ENCODE measurements around the gene TLN1. TPM values are rescaled to one million over a fixed set of nuclear protein-coding genes. Genes with fewer than 3 reads are reported as not detected.

Gene TLN1
- total RNA-seq, 4 donors from 2014 or later, result 126 to 179 (median 152) TPM

- no peaks in the 10 kb centered on the region for H3K9me3 ChIP-seq
- H3K36me3 ChIP-seq, result peaks cover 4% of the 10 kb centered on the region
- DNase-seq (ENCODE audit: low spot score in 2 of 2), result no peak
- H3K4me3 ChIP-seq, result no peak overlapping the region
- H3K4me1 ChIP-seq, result peaks cover 55% of the 10 kb centered on the region
- H3K27ac ChIP-seq, result peak overlapping the region; percentile 98
- 67% methylated on average over 3 of the region's 3 CpGs for WGBS
- no peaks in the 10 kb centered on the region for H3K27me3 ChIP-seq
- TF ChIP-seq EP300 (IDR thresholded peaks at IDR 0.05) (no peak), CTCF (IDR thresholded peaks at IDR 0.05) (no peak)
Measured at GRCh38 chr9:35661756-35662350, 70.1 kb downstream of the TLN1 start.

- H3K27ac ChIP-seq, result peak overlapping the region; percentile 98
- no peaks in the 10 kb centered on the region for H3K27me3 ChIP-seq
- WGBS, result 43% methylated on average over 9 of the region's 9 CpGs
- peaks cover 57% of the 10 kb centered on the region for H3K4me1 ChIP-seq
- no peak for TF ChIP-seq EP300 (IDR thresholded peaks at IDR 0.05)
- TF ChIP-seq POLR2AphosphoS5 (IDR thresholded peaks at IDR 0.05), result no peak
- no peak for TF ChIP-seq POLR2A (IDR thresholded peaks at IDR 0.05)
- peak in 1 of 2 donors; percentile 39 for TF ChIP-seq CTCF (IDR thresholded peaks at IDR 0.05)
- no peaks in the 10 kb centered on the region for H3K9me3 ChIP-seq
- peaks cover 4% of the 10 kb centered on the region for H3K36me3 ChIP-seq
- DNase-seq (ENCODE audit: low spot score in 2 of 2), result no peak
- H3K4me3 ChIP-seq, result no peak overlapping the region
Measured at GRCh38 chr9:35660966-35661415, 71.0 kb downstream of the TLN1 start.

GRCh38 chr9:35659340-35659739, 72.7 kb downstream of the TLN1 start:
- no peak for DNase-seq (ENCODE audit: low spot score in 2 of 2)
- no peaks in the 10 kb centered on the region for H3K27me3 ChIP-seq
- H3K9me3 ChIP-seq, result no peaks in the 10 kb centered on the region
- 46% methylated on average over 3 of the region's 3 CpGs for WGBS
- H3K27ac ChIP-seq, result peak overlapping the region; percentile 98
- peak; percentile 75 for TF ChIP-seq EP300 (IDR thresholded peaks at IDR 0.05)
- no peak for TF ChIP-seq CTCF (IDR thresholded peaks at IDR 0.05)
- TF ChIP-seq POLR2AphosphoS5 (IDR thresholded peaks at IDR 0.05), result peak in 1 of 3 donors; percentile 17
- H3K4me1 ChIP-seq, result peaks cover 43% of the 10 kb centered on the region
- H3K36me3 ChIP-seq, result peaks cover 4% of the 10 kb centered on the region
- peak overlapping the region; percentile 83 for H3K4me3 ChIP-seq

GRCh38 chr9:35658968-35659220, 73.1 kb downstream of the TLN1 start:
- no peaks in the 10 kb centered on the region for H3K9me3 ChIP-seq
- H3K27ac ChIP-seq, result peak overlapping the region; percentile 98
- peaks cover 4% of the 10 kb centered on the region for H3K36me3 ChIP-seq
- peaks cover 43% of the 10 kb centered on the region for H3K4me1 ChIP-seq
- WGBS, result 0% methylated on average over 2 of the region's 2 CpGs
- TF ChIP-seq EP300 (IDR thresholded peaks at IDR 0.05) (no peak), CTCF (IDR thresholded peaks at IDR 0.05) (no peak), POLR2A (IDR thresholded peaks at IDR 0.05) (no peak), POLR2AphosphoS5 (IDR thresholded peaks at IDR 0.05) (no peak)
- H3K4me3 ChIP-seq, result peak overlapping the region; percentile 83
- H3K27me3 ChIP-seq, result no peaks in the 10 kb centered on the region
- no peak for DNase-seq (ENCODE audit: low spot score in 2 of 2)

GRCh38 chr9:35658137-35658967, 73.6 kb downstream of the TLN1 start, which contains the start of gene CCDC107:
TSS of gene CCDC107 (plus strand) at chr9:35658292. CDS start at chr9:35658380, 88 bp downstream.
- no peaks in the 10 kb centered on the region for H3K9me3 ChIP-seq
- peak in 1 of 2 donors; percentile 73 for TF ChIP-seq CTCF (IDR thresholded peaks at IDR 0.05)
- no peak for TF ChIP-seq POLR2AphosphoS5 (IDR thresholded peaks at IDR 0.05)
- TF ChIP-seq POLR2A (IDR thresholded peaks at IDR 0.05), result peak; percentile 76 to 88
- H3K27me3 ChIP-seq, result no peaks in the 10 kb centered on the region
- 0% methylated on average over 13 of the region's 67 CpGs for WGBS
- H3K27ac ChIP-seq, result peak within 1 kb of the TSS; percentile 98
- H3K36me3 ChIP-seq, result peaks cover 4% of the 10 kb centered on the region
- peak; percentile 90 to 91 for DNase-seq (ENCODE audit: low spot score in 2 of 2)
- H3K4me3 ChIP-seq, result peak within 1 kb of the TSS; percentile 83
- H3K4me1 ChIP-seq, result peaks cover 43% of the 10 kb centered on the region

Measured in suprapubic skin (tissue), 4 donors.